NCI-H2196 treated with DMSO at 0.1 percent for 48 hours (cell line): Measurements from ENCODE around the gene PLXNA1.

Experiments
- DNase-seq: peaks from one replicate; lab custom pipeline; 2025; ENCODE audit not compliant: unreplicated experiment; lab: John Stamatoyannopoulos, UW

Gene PLXNA1

DNA sequence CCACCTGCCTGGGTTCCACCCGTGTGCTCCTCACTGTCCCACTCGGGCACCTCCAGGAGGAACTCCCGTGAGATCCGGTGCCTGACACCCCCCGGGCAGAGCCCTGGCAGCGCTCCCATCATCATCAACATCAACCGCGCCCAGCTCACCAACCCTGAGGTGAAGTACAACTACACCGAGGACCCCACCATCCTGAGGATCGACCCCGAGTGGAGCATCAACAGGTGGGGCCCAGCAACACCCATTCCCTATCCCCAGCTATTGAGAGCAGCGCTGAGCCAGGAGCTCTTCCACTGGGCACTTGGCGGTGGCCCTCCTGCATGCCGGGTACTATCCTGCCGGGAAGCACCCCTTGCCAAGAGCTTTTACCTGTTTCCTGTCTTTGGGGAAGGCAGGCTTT lies 33.5 kb downstream of the PLXNA1 start:
- DNase-seq, result no peak

GRCh38 chr3:127017229-127017628 lies 34.3 kb downstream of the PLXNA1 start:
- no peak for DNase-seq

GRCh38 chr3:127017781-127018180 lies 34.9 kb downstream of the PLXNA1 start:
- DNase-seq, result no peak

GRCh38 chr3:127018306-127018828 lies 35.5 kb downstream of the PLXNA1 start:
- no peak for DNase-seq

GRCh38 chr3:127019449-127019848 lies 36.5 kb downstream of the PLXNA1 start:
- no peak for DNase-seq

- DNase-seq, result no peak
These were observed 37.6 kb downstream of the PLXNA1 start for GRCh38 chr3:127020543-127020942.

- no peak for DNase-seq
These were observed 39.9 kb downstream of the PLXNA1 start for GRCh38 chr3:127022849-127023248.

GRCh38 chr3:127025456-127025855 lies 42.5 kb downstream of the PLXNA1 start:
- no peak for DNase-seq

DNA sequence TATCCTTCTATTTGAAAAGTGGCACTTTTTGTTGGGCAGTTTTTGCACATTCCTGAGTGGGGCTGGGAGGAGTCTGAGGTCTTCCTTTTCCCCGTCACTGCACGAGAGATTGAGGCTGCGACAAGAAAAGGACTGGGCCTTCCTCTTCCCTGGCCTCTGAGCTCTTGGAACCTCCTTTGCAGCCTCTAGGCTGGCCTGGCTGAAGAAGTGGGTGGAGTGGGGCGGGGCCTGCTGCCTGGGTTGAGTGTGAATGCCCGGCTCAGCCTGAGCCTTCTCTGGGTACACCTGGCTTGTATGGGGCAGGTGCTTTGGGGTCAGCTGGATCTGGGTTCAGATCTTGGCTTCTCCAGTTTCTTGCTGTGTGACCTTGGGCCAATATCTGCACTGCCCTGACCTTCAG lies 43.1 kb downstream of the PLXNA1 start:
- no peak for DNase-seq

- no peak for DNase-seq
These were observed 43.7 kb downstream of the PLXNA1 start for GRCh38 chr3:127026661-127027060.

- DNase-seq, result no peak
These were observed 44.3 kb downstream of the PLXNA1 start for GRCh38 chr3:127027061-127027735.

DNA sequence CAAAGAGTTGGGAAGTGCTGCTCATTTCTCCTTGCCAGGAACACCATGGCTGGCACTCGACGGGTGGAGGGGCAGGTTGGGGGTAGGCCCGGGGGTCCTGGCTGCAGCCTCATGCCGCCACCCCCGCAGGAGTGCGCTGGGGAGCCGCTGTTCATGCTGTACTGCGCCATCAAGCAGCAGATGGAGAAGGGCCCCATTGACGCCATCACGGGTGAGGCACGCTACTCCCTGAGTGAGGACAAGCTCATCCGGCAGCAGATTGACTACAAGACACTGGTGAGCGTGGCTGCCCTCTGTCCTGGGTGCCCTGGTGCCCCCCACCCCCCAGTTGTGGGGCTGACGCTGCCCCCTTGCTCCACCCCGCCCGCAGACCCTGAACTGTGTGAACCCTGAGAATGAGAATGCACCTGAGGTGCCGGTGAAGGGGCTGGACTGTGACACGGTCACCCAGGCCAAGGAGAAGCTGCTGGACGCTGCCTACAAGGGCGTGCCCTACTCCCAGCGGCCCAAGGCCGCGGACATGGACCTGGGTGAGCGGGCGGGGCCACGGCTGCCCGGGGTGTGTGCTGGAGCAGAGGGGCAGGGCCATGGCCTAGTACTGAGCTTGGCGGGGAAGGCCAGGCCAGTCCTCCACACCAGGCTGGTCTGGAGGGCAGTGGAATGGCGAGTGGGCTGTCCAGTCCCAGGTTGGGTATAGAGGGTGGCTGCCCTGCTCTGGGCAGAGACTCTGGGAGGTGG lies 45.1 kb downstream of the PLXNA1 start:
- no peak for DNase-seq

- no peak for DNase-seq
These were observed 46.1 kb downstream of the PLXNA1 start for GRCh38 chr3:127028781-127029657.

DNA sequence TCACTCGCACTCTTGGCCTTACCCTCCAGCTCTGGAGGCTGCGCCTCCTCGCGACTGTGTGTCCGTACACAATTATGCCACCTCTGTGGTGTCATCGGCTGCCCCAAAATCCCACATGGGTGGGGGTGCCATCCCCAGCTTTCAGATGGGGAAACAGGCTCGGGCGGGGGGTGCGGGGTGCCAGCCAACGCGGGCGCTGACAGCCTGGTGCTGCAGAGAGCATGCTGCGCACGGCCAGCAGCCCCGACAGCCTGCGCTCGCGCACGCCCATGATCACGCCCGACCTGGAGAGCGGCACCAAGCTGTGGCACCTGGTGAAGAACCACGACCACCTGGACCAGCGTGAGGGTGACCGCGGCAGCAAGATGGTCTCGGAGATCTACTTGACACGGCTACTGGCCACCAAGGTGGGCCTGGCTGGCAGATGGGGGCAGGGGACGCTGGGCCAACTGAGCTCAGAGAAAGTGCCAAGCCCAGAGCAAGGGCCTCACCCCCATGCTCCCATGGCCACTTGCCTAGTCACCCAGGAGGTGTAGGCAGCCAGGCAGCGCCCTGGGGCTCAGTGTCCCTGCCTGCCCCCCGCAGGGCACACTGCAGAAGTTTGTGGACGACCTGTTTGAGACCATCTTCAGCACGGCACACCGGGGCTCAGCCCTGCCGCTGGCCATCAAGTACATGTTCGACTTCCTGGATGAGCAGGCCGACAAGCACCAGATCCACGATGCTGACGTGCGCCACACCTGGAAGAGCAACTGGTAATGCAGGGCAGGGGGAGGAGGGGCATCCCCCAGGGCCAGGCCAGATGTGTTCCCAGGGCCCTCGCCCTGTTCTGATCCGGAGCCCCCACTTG lies 47.0 kb downstream of the PLXNA1 start:
- DNase-seq, result no peak

DNA sequence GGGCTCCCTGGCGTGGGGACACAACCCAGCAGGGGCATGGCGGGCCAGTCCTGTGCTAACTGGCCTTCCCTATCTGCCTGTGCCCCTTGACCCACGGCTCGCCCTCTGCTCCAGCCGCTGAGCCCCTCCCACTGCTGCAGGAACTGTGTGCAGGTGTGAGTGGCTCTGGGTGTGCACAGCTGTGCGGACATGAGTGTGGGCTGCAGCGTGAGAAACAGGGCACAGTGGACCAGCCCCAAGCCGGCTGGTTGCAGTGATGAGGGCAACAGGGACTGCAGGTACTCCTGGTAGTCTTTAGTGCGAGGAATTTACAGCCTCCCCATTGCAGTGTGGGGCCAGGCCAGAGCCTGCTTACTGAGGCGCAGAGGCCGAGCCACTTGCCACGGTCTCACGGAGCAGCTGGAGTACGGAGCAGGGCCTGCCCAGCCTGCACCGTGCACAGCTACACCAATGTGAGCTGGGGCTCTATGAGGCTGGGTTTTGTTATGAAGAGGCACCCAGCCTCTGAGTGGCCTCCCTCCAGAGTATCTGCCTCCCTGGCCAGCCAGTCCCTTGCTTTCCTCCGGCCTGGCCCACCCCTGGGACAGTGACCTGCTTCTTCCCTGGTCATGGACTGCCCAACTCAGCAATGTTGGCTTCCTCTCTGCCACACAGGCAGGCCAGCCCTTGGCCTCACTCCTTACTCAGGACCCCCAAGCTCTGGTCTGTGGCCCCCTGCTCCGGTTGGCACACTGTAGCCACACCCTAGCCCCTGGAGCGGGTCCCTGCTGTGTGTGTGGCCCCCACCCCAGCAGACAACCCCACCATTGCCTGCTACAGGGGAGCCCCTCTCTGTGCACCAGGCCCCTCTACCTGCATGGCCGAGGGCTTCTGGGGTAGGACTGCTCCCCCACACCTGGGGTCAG lies 47.8 kb downstream of the PLXNA1 start:
- no peak for DNase-seq

DNA sequence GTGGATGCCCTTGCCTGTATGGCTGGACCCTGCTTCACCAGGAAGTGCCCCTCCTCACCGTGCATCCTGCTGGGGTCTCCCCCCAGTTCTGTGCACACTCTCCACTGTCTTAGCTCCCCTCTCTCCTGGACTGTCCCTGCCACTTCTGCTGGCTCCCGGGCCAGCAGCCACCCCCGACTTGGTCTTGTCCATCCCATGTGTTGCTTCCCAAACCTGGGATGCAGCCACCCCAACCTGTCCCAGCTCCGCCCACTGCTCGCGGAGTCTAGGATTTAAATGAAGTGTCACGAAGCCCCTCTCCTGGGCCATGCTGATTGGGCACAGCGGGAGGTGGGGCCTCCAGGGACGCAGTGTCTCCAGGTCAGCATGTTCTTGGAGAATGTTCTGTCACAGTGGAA lies 48.5 kb downstream of the PLXNA1 start:
- no peak for DNase-seq

- DNase-seq, result no peak
These were observed 48.9 kb downstream of the PLXNA1 start for GRCh38 chr3:127031845-127032244.

DNA sequence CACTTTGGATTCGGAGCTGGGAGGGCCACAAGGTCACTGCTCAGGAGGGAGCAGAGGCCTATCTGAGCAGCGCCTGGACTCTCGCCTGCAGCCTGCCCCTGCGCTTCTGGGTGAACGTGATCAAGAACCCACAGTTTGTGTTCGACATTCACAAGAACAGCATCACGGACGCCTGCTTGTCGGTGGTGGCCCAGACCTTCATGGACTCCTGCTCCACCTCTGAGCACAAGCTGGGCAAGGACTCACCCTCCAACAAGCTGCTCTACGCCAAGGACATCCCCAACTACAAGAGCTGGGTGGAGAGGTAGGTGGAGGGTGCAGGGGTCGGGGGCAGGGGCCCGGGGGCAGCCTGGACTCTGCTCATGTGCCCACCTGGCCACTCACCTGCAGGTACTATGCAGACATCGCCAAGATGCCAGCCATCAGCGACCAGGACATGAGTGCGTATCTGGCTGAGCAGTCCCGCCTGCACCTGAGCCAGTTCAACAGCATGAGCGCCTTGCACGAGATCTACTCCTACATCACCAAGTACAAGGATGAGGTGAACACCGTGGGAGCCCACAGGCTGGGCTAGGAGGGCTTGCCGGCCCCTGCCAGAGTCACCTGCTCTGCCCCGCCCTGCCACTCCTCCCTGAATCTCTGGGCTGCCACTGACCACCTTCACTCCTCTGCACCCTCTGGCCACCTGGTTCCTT lies 49.5 kb downstream of the PLXNA1 start:
- DNase-seq, result no peak
